8988T (cell line): ENCODE results near the gene MSANTD1.

ENCODE experiments used
- DNase-seq: peaks from one replicate; pipeline ENCODE4 v3.0.0; 2011

The MSANTD1 gene

GRCh38 chr4:3217266-3217665 lies 31.7 kb upstream of the MSANTD1 start:
- DNase-seq, result no peak

GRCh38 chr4:3217771-3218170 lies 31.2 kb upstream of the MSANTD1 start:
- no peak for DNase-seq

- DNase-seq, result no peak
Measured at GRCh38 chr4:3218824-3219760, 29.9 kb upstream of the MSANTD1 start.

- DNase-seq, result no peak
Measured at GRCh38 chr4:3219761-3220475, 29.0 kb upstream of the MSANTD1 start.

GRCh38 chr4:3220476-3221183 lies 28.3 kb upstream of the MSANTD1 start:
- no peak for DNase-seq

GRCh38 chr4:3221184-3221494 lies 27.8 kb upstream of the MSANTD1 start:
- no peak for DNase-seq

- no peak for DNase-seq
Measured at GRCh38 chr4:3221996-3222395, 27.0 kb upstream of the MSANTD1 start.

GRCh38 chr4:3223346-3223745 lies 25.6 kb upstream of the MSANTD1 start:
- DNase-seq, result no peak

- DNase-seq, result no peak
Measured at GRCh38 chr4:3223956-3224748, 24.8 kb upstream of the MSANTD1 start.

GRCh38 chr4:3225071-3225850 lies 23.7 kb upstream of the MSANTD1 start:
- no peak for DNase-seq

- DNase-seq, result no peak
Measured at GRCh38 chr4:3225936-3226335, 23.0 kb upstream of the MSANTD1 start.

- no peak for DNase-seq
Measured at GRCh38 chr4:3226467-3226866, 22.5 kb upstream of the MSANTD1 start.

GRCh38 chr4:3226944-3227343 lies 22.0 kb upstream of the MSANTD1 start:
- no peak for DNase-seq

GRCh38 chr4:3227878-3228675 lies 20.9 kb upstream of the MSANTD1 start:
- no peak for DNase-seq

- no peak for DNase-seq
Measured at GRCh38 chr4:3228881-3229280, 20.1 kb upstream of the MSANTD1 start.

- no peak for DNase-seq
Measured at GRCh38 chr4:3229328-3229727, 19.6 kb upstream of the MSANTD1 start.

- no peak for DNase-seq
Measured at GRCh38 chr4:3229964-3230363, 19.0 kb upstream of the MSANTD1 start.

GRCh38 chr4:3231471-3231870 lies 17.5 kb upstream of the MSANTD1 start:
- no peak for DNase-seq

GRCh38 chr4:3232001-3232400 lies 17.0 kb upstream of the MSANTD1 start:
- no peak for DNase-seq

GRCh38 chr4:3232871-3233271 lies 16.1 kb upstream of the MSANTD1 start:
- DNase-seq, result no peak

- no peak for DNase-seq
Measured at GRCh38 chr4:3233391-3234071, 15.4 kb upstream of the MSANTD1 start.
